ENCODE results near the gene CD247. TPM values are rescaled to one million over a fixed set of nuclear protein-coding genes. Genes with fewer than 3 reads are reported as not detected.
A peak's percentile ranks its signal among the peaks of the same experiment; 100 is the strongest.

Gene CD247
- polyA plus RNA-seq, 3 donors from 2014 or later: 1,122 to 1,466 (median 1,335) TPM

GRCh38 chr1:167512046-167512654 is 6.2 kb downstream of the CD247 start:
- peak in 1 of 3 donors; percentile 21 for DNase-seq
- H3K9me3 Mint-ChIP-seq: no peaks in the 10 kb centered on the region
- H3K36me3 Mint-ChIP-seq: peaks cover 65 to 87% (median 76%) of the 10 kb centered on the region in 3 donors
- H3K4me1 Mint-ChIP-seq: peaks cover 93 to 98% of the 10 kb centered on the region in 2 donors
- peak overlapping the region; percentile 85 to 100 (median 91) for H3K4me3 Mint-ChIP-seq
- H3K27ac Mint-ChIP-seq: peak overlapping the region; percentile 84 to 97 (median 95)
- H3K27me3 Mint-ChIP-seq (ENCODE audit: low read depth in 3 of 3): peaks cover 28 to 69% (median 69%) of the 10 kb centered on the region in 3 donors

GRCh38 chr1:167511374-167511986 is 6.8 kb downstream of the CD247 start:
- Mint-ChIP-seq H3K36me3 (peaks cover 65 to 84% (median 69%) of the 10 kb centered on the region in 3 donors), H3K27me3 (ENCODE audit: low read depth in 3 of 3) (peaks cover 23 to 64% (median 63%) of the 10 kb centered on the region in 3 donors), H3K27ac (peak overlapping the region; percentile 84 to 97 (median 96)), H3K9me3 (no peaks in the 10 kb centered on the region), H3K4me3 (peak overlapping the region; percentile 85 to 100 (median 91)), H3K4me1 (peaks cover 96 to 100% of the 10 kb centered on the region in 2 donors)
- no peak for DNase-seq

- peak overlapping the region; percentile 84 to 97 (median 96) for H3K27ac Mint-ChIP-seq
- H3K27me3 Mint-ChIP-seq (ENCODE audit: low read depth in 3 of 3): peaks cover 21 to 65% (median 58%) of the 10 kb centered on the region in 3 donors
- H3K4me3 Mint-ChIP-seq: peak overlapping the region; percentile 85 to 100 (median 91)
- H3K9me3 Mint-ChIP-seq: no peaks in the 10 kb centered on the region
- H3K36me3 Mint-ChIP-seq: peaks cover 60 to 82% (median 63%) of the 10 kb centered on the region in 3 donors
- peaks cover 97 to 100% of the 10 kb centered on the region in 2 donors for H3K4me1 Mint-ChIP-seq
- DNase-seq: no peak
Observed at GRCh38 chr1:167510881-167511280, 7.4 kb downstream of the CD247 start.

GRCh38 chr1:167510244-167510643 is 8.1 kb downstream of the CD247 start:
- H3K36me3 Mint-ChIP-seq: peaks cover 54 to 80% (median 57%) of the 10 kb centered on the region in 3 donors
- H3K4me3 Mint-ChIP-seq: peak overlapping the region; percentile 85 to 100 (median 91)
- peak in 2 of 3 donors; percentile 22 to 28 for DNase-seq
- peaks cover 97 to 100% of the 10 kb centered on the region in 2 donors for H3K4me1 Mint-ChIP-seq
- H3K9me3 Mint-ChIP-seq: no peaks in the 10 kb centered on the region
- H3K27me3 Mint-ChIP-seq (ENCODE audit: low read depth in 3 of 3): peaks cover 18 to 70% (median 55%) of the 10 kb centered on the region in 3 donors
- H3K27ac Mint-ChIP-seq: peak overlapping the region; percentile 84 to 97 (median 96)

GRCh38 chr1:167509587-167509986 is 8.7 kb downstream of the CD247 start:
- peaks cover 97 to 100% of the 10 kb centered on the region in 2 donors for H3K4me1 Mint-ChIP-seq
- peaks cover 18 to 66% (median 52%) of the 10 kb centered on the region in 3 donors for H3K27me3 Mint-ChIP-seq (ENCODE audit: low read depth in 3 of 3)
- H3K9me3 Mint-ChIP-seq: no peaks in the 10 kb centered on the region
- peak overlapping the region; percentile 85 to 100 (median 91) for H3K4me3 Mint-ChIP-seq
- DNase-seq: peak in 2 of 3 donors; percentile 36 to 42
- H3K36me3 Mint-ChIP-seq: peaks cover 51 to 81% (median 58%) of the 10 kb centered on the region in 3 donors
- peak overlapping the region; percentile 84 to 97 (median 96) for H3K27ac Mint-ChIP-seq

- peak in 2 of 3 donors; percentile 1 to 14 for DNase-seq
- Mint-ChIP-seq H3K27ac (peak overlapping the region; percentile 84 to 97 (median 96)), H3K4me3 (peak overlapping the region; percentile 85 to 100 (median 91)), H3K27me3 (ENCODE audit: low read depth in 3 of 3) (peaks cover 15 to 72% (median 56%) of the 10 kb centered on the region in 3 donors), H3K36me3 (peaks cover 50 to 89% (median 58%) of the 10 kb centered on the region in 3 donors), H3K4me1 (peaks cover 100% of the 10 kb centered on the region in 2 donors), H3K9me3 (no peaks in the 10 kb centered on the region)
Observed at GRCh38 chr1:167507719-167508118, 10.6 kb downstream of the CD247 start.

- Mint-ChIP-seq H3K27me3 (ENCODE audit: low read depth in 3 of 3) (peaks cover 7 to 66% (median 57%) of the 10 kb centered on the region in 3 donors), H3K9me3 (no peaks in the 10 kb centered on the region), H3K4me1 (peaks cover 100% of the 10 kb centered on the region in 2 donors), H3K27ac (peak overlapping the region; percentile 95 to 100 (median 98)), H3K4me3 (peak overlapping the region; percentile 55 to 91 (median 85)), H3K36me3 (peaks cover 49 to 79% (median 53%) of the 10 kb centered on the region in 3 donors)
- no peak for DNase-seq
Observed at GRCh38 chr1:167504467-167504827, 13.9 kb downstream of the CD247 start.

GRCh38 chr1:167503626-167504466 is 14.5 kb downstream of the CD247 start:
- Mint-ChIP-seq H3K4me1 (peaks cover 100% of the 10 kb centered on the region in 2 donors), H3K36me3 (peaks cover 46 to 73% (median 54%) of the 10 kb centered on the region in 3 donors), H3K27ac (peak overlapping the region; percentile 95 to 100 (median 98)), H3K9me3 (no peaks in the 10 kb centered on the region), H3K27me3 (ENCODE audit: low read depth in 3 of 3) (peaks cover 4 to 64% (median 57%) of the 10 kb centered on the region in 3 donors), H3K4me3 (peak overlapping the region; percentile 55 to 91 (median 85))
- peak in 2 of 3 donors; percentile 6 to 22 for DNase-seq

- no peaks in the 10 kb centered on the region for H3K9me3 Mint-ChIP-seq
- H3K36me3 Mint-ChIP-seq: peaks cover 46 to 68% (median 55%) of the 10 kb centered on the region in 3 donors
- H3K27ac Mint-ChIP-seq: peak overlapping the region; percentile 95 to 100 (median 98)
- peaks cover 4 to 64% (median 55%) of the 10 kb centered on the region in 3 donors for H3K27me3 Mint-ChIP-seq (ENCODE audit: low read depth in 3 of 3)
- peak in 2 of 3 donors; percentile 3 to 4 for DNase-seq
- peaks cover 100% of the 10 kb centered on the region in 2 donors for H3K4me1 Mint-ChIP-seq
- peak overlapping the region; percentile 55 to 91 (median 85) for H3K4me3 Mint-ChIP-seq
Observed at GRCh38 chr1:167502719-167503462, 15.4 kb downstream of the CD247 start.

- peak overlapping the region; percentile 95 to 100 (median 98) for H3K27ac Mint-ChIP-seq
- DNase-seq: peak in 1 of 3 donors; percentile 13
- peaks cover 100% of the 10 kb centered on the region in 2 donors for H3K4me1 Mint-ChIP-seq
- peaks cover 10 to 64% (median 62%) of the 10 kb centered on the region in 3 donors for H3K27me3 Mint-ChIP-seq (ENCODE audit: low read depth in 3 of 3)
- no peaks in the 10 kb centered on the region for H3K9me3 Mint-ChIP-seq
- H3K36me3 Mint-ChIP-seq: peaks cover 46 to 69% (median 56%) of the 10 kb centered on the region in 3 donors
- H3K4me3 Mint-ChIP-seq: peak overlapping the region; percentile 55 to 91 (median 85)
Observed at GRCh38 chr1:167502192-167502551, 16.2 kb downstream of the CD247 start.

GRCh38 chr1:167501515-167502191 is 16.7 kb downstream of the CD247 start:
- Mint-ChIP-seq H3K27ac (peak overlapping the region; percentile 95 to 100 (median 98)), H3K36me3 (peaks cover 52 to 70% (median 60%) of the 10 kb centered on the region in 3 donors), H3K27me3 (ENCODE audit: low read depth in 3 of 3) (peaks cover 10 to 69% (median 62%) of the 10 kb centered on the region in 3 donors), H3K9me3 (no peaks in the 10 kb centered on the region), H3K4me3 (peak overlapping the region; percentile 55 to 91 (median 85)), H3K4me1 (peaks cover 100% of the 10 kb centered on the region in 2 donors)
- peak in 2 of 3 donors; percentile 12 to 20 for DNase-seq

GRCh38 chr1:167500283-167500860 is 18.0 kb downstream of the CD247 start:
- Mint-ChIP-seq H3K4me3 (peak overlapping the region; percentile 72 to 85 (median 82)), H3K27me3 (ENCODE audit: low read depth in 3 of 3) (peaks cover 6 to 66% (median 66%) of the 10 kb centered on the region in 3 donors), H3K27ac (peak overlapping the region; percentile 95 to 100 (median 98)), H3K4me1 (peaks cover 100% of the 10 kb centered on the region in 2 donors), H3K36me3 (peaks cover 64 to 73% (median 71%) of the 10 kb centered on the region in 3 donors), H3K9me3 (no peaks in the 10 kb centered on the region)
- DNase-seq: peak in 1 of 3 donors; percentile 54
